ENCODE data around the gene LRPAP1. TPM values are rescaled to one million over a fixed set of nuclear protein-coding genes. Genes with fewer than 3 reads are reported as not detected.

LRPAP1 gene
- polyA plus RNA-seq, 2 of the 4 experiments (the other 2 are of a cell fraction), result 64.3 to 81.1 TPM

- no peak for TF ChIP-seq PHF8 (IDR thresholded peaks at IDR 0.05; ENCODE audit: borderline replicate concordance, low read depth)
- TF ChIP-seq NR3C1 (IDR thresholded peaks at IDR 0.05), result no peak
- TF ChIP-seq RARB (CRISPR knock-in tag; IDR thresholded peaks at IDR 0.05), result no peak
- no peak for TF ChIP-seq CTCF (IDR thresholded peaks at IDR 0.05)
- TF ChIP-seq JUN (IDR thresholded peaks at IDR 0.05), result no peak
Measured at GRCh38 chr4:3473996-3474765, 58.0 kb downstream of the LRPAP1 start (continued).

- DNase-seq (ENCODE audit: low read depth in 1 of 2, low spot score in 1 of 2), result no peak
Measured at GRCh38 chr4:3473181-3473950, 58.9 kb downstream of the LRPAP1 start.

GRCh38 chr4:3472411-3473141, 59.6 kb downstream of the LRPAP1 start:
- ChIA-PET CTCF (interaction anchor here (4.1 kb wide), 1 partner anchor 8 kb away, joined by 27 read pairs; no protein-coding TSS in a partner anchor), POLR2A (no interaction called here)
- FAIRE-seq, result no peak
- WGBS (ENCODE audit: missing lambda C conversion rate), result 79% methylated on average over 12 of the region's 27 CpGs
- Histone ChIP-seq H3K4me1 (no peaks in the 10 kb centered on the region), H3K4me2 (no peak overlapping the region), H3K9me3 (no peaks in the 10 kb centered on the region), H3K4me3 (no peak overlapping the region), H3K27ac (no peak overlapping the region)
- TF ChIP-seq RAD21 (conservative IDR thresholded peaks at IDR 0.05 in 1 of 2, IDR thresholded peaks at IDR 0.05 in 1 of 2) (no peak), CEBPB (IDR thresholded peaks at IDR 0.05) (no peak), MYC (IDR thresholded peaks at IDR 0.05; ENCODE audit: borderline replicate concordance, low read length) (no peak), PHF8 (IDR thresholded peaks at IDR 0.05; ENCODE audit: borderline replicate concordance, low read depth) (no peak), FOSB (CRISPR knock-in tag; IDR thresholded peaks at IDR 0.05) (no peak)
- TF ChIP-seq, protein P1, sequence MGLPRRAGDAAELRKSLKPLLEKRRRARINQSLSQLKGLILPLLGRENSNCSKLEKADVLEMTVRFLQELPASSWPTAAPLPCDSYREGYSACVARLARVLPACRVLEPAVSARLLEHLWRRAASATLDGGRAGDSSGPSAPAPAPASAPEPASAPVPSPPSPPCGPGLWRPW (IDR thresholded peaks at IDR 0.05), result no peak
- TF ChIP-seq, protein P2, sequence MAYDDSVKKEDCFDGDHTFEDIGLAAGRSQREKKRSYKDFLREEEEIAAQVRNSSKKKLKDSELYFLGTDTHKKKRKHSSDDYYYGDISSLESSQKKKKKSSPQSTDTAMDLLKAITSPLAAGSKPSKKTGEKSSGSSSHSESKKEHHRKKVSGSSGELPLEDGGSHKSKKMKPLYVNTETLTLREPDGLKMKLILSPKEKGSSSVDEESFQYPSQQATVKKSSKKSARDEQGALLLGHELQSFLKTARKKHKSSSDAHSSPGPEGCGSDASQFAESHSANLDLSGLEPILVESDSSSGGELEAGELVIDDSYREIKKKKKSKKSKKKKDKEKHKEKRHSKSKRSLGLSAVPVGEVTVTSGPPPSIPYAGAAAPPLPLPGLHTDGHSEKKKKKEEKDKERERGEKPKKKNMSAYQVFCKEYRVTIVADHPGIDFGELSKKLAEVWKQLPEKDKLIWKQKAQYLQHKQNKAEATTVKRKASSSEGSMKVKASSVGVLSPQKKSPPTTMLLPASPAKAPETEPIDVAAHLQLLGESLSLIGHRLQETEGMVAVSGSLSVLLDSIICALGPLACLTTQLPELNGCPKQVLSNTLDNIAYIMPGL (CRISPR knock-in tag; IDR thresholded peaks at IDR 0.05; ENCODE audit: borderline replicate concordance), result no peak
- DNase-seq (ENCODE audit: low read depth in 1 of 2, low spot score in 1 of 2), result no peak
- no peak for ATAC-seq

More at GRCh38 chr4:3473181-3473950, 58.9 kb downstream of the LRPAP1 start:
- Histone ChIP-seq H3K27ac (no peak overlapping the region), H3K4me2 (no peak overlapping the region), H3K4me3 (no peak overlapping the region), H3K4me1 (no peaks in the 10 kb centered on the region), H3K9me3 (no peaks in the 10 kb centered on the region)
- FAIRE-seq (no peak), ATAC-seq (no peak)
- no peak for TF ChIP-seq HOXA7 (CRISPR knock-in tag; IDR thresholded peaks at IDR 0.05)
- no peak for TF ChIP-seq BHLHE40 (IDR thresholded peaks at IDR 0.05; ENCODE audit: low read depth, low read length)
- no peak for TF ChIP-seq TP53 (CRISPR knock-in tag; IDR thresholded peaks at IDR 0.05)
- no peak for TF ChIP-seq EHMT2 (IDR thresholded peaks at IDR 0.05; ENCODE audit: low read depth)
- TF ChIP-seq CBX2 (IDR thresholded peaks at IDR 0.05; ENCODE audit: borderline replicate concordance, low read depth), result no peak
- no peak for TF ChIP-seq ZNF302 (CRISPR knock-in tag; IDR thresholded peaks at IDR 0.05)
- no peak for TF ChIP-seq CBX8 (IDR thresholded peaks at IDR 0.05)
- TF ChIP-seq KDM1A (IDR thresholded peaks at IDR 0.05; ENCODE audit: low read depth), result no peak
- TF ChIP-seq NR3C1 (IDR thresholded peaks at IDR 0.05), result no peak
- 88% methylated on average over 8 of the region's 41 CpGs for WGBS (ENCODE audit: missing lambda C conversion rate)
- ChIA-PET POLR2A (no interaction called here), CTCF (no interaction called here)
